ENCODE results near the gene UFD1. TPM values are rescaled to one million over a fixed set of nuclear protein-coding genes. Genes with fewer than 3 reads are reported as not detected.
"Not testable (repeated sequence)": the region's sequence is repeated elsewhere in the genome, so short reads cannot be mapped to it uniquely, and the experiment has no call there.

The UFD1 gene
- total RNA-seq, 1 donor from 2014 or later: 82.5 TPM

- no peak for DNase-seq (ENCODE audit: low read depth in 2 of 2)
Measured at GRCh38 chr22:19449422-19449767, 29.6 kb downstream of the UFD1 start.

GRCh38 chr22:19448739-19449421 is 30.1 kb downstream of the UFD1 start:
- no peak for DNase-seq (ENCODE audit: low read depth in 2 of 2)

GRCh38 chr22:19448076-19448607 is 30.9 kb downstream of the UFD1 start:
- peak in 1 of 2 donors; percentile 36 for DNase-seq (ENCODE audit: low read depth in 2 of 2)

- peak; percentile 94 to 95 for DNase-seq (ENCODE audit: low read depth in 2 of 2)
Measured at GRCh38 chr22:19447330-19448075, 31.5 kb downstream of the UFD1 start, which contains the start of gene C22orf39. TSS of gene C22orf39 (minus strand) at chr22:19447711. CDS start at chr22:19447688, 23 bp downstream.

GRCh38 chr22:19446603-19447329 is 32.2 kb downstream of the UFD1 start:
- DNase-seq (ENCODE audit: low read depth in 2 of 2): peak; percentile 33 to 36

GRCh38 chr22:19445279-19445982 is 33.6 kb downstream of the UFD1 start:
- peak in 1 of 2 donors; percentile 43 for DNase-seq (ENCODE audit: low read depth in 2 of 2)

- no peak for DNase-seq (ENCODE audit: low read depth in 2 of 2)
Measured at GRCh38 chr22:19443544-19444211, 35.3 kb downstream of the UFD1 start.

- no peak for DNase-seq (ENCODE audit: low read depth in 2 of 2)
Measured at GRCh38 chr22:19442166-19442565, 36.8 kb downstream of the UFD1 start.

GRCh38 chr22:19440411-19441195 is 38.4 kb downstream of the UFD1 start:
- DNase-seq (ENCODE audit: low read depth in 2 of 2): no peak

- DNase-seq (ENCODE audit: low read depth in 2 of 2): no peak
Measured at GRCh38 chr22:19438298-19438697, 40.7 kb downstream of the UFD1 start.

GRCh38 chr22:19436444-19437161 is 42.4 kb downstream of the UFD1 start:
- DNase-seq (ENCODE audit: low read depth in 2 of 2): not testable (repeated sequence)

GRCh38 chr22:19434829-19435580 is 44.0 kb downstream of the UFD1 start:
- DNase-seq (ENCODE audit: low read depth in 2 of 2): no peak

GRCh38 chr22:19434401-19434800 is 44.6 kb downstream of the UFD1 start:
- no peak for DNase-seq (ENCODE audit: low read depth in 2 of 2)

GRCh38 chr22:19432133-19432851 is 46.7 kb downstream of the UFD1 start, which contains the start of gene MRPL40:
TSS of gene MRPL40 (plus strand) at chr22:19432545. CDS start at chr22:19432555, 10 bp downstream.
- DNase-seq (ENCODE audit: low read depth in 2 of 2): peak; percentile 96 to 97

GRCh38 chr22:19431649-19432132 is 47.3 kb downstream of the UFD1 start, which contains the start of gene HIRA:
TSS of gene HIRA (minus strand) at chr22:19431733. CDS start at chr22:19431476, 257 bp downstream.
- DNase-seq (ENCODE audit: low read depth in 2 of 2): peak; percentile 78 to 84

GRCh38 chr22:19430890-19431541 is 48.0 kb downstream of the UFD1 start:
- peak; percentile 27 to 39 for DNase-seq (ENCODE audit: low read depth in 2 of 2)
